ENCODE results near the gene PEG3. TPM values are rescaled to one million over a fixed set of nuclear protein-coding genes. Genes with fewer than 3 reads are reported as not detected.
"Not testable (repeated sequence)": the region's sequence is repeated elsewhere in the genome, so short reads cannot be mapped to it uniquely, and the experiment has no call there.

The PEG3 gene
- total and polyA plus RNA-seq, 2 experiments from 2014 or later, result not detected

GRCh38 chr19:56858026-56858425 is 17.5 kb upstream of the PEG3 start:
- WGBS (ENCODE audit: low lambda C conversion rate, missing lambda C conversion rate), result 75% methylated on average over 4 of the region's 4 CpGs
- no peaks in the 10 kb centered on the region for H3K27me3 ChIP-seq
- no peak overlapping the region for H3K27ac ChIP-seq
- no peaks in the 10 kb centered on the region for H3K79me2 ChIP-seq
- no peaks in the 10 kb centered on the region for H3K36me3 ChIP-seq (replicated peaks; ENCODE audit: insufficient read depth, low read depth)
- no peaks in the 10 kb centered on the region for H3K4me1 ChIP-seq (ENCODE audit: insufficient read depth)
- peaks cover 4% of the 10 kb centered on the region for H3K9me3 ChIP-seq (ENCODE audit: low read depth)
- no peak for DNase-seq (ENCODE audit: low spot score)
- no peaks in the 10 kb centered on the region for H3K9me2 ChIP-seq (replicated peaks; ENCODE audit: insufficient read depth)
- H3K4me2 ChIP-seq, result no peak overlapping the region
- no peak overlapping the region for H3K4me3 ChIP-seq
- H2AFZ ChIP-seq, result no peak overlapping the region
- H4K20me1 ChIP-seq (ENCODE audit: insufficient read depth, poor library complexity, severe bottlenecking), result no peaks in the 10 kb centered on the region
- TF ChIP-seq EZH2phosphoT487 (IDR thresholded peaks at IDR 0.05; ENCODE audit: low read depth, severe bottlenecking, unreplicated experiment), result no peak
- TF ChIP-seq CTCF (IDR thresholded peaks at IDR 0.05; ENCODE audit: poor library complexity), result no peak
- no peak for TF ChIP-seq EZH2 (IDR thresholded peaks at IDR 0.05; ENCODE audit: borderline replicate concordance)

- Histone ChIP-seq H3K27ac (no peak overlapping the region), H3K4me3 (no peak overlapping the region), H4K20me1 (ENCODE audit: insufficient read depth, poor library complexity, severe bottlenecking) (no peaks in the 10 kb centered on the region), H3K9me2 (replicated peaks; ENCODE audit: insufficient read depth) (no peaks in the 10 kb centered on the region), H3K36me3 (replicated peaks; ENCODE audit: insufficient read depth, low read depth) (no peaks in the 10 kb centered on the region), H2AFZ (no peak overlapping the region), H3K9me3 (ENCODE audit: low read depth) (peaks cover 4% of the 10 kb centered on the region), H3K4me1 (ENCODE audit: insufficient read depth) (no peaks in the 10 kb centered on the region), H3K79me2 (no peaks in the 10 kb centered on the region), H3K27me3 (no peaks in the 10 kb centered on the region), H3K4me2 (no peak overlapping the region)
- 53% methylated on average over 3 of the region's 3 CpGs for WGBS (ENCODE audit: low lambda C conversion rate, missing lambda C conversion rate)
- TF ChIP-seq EZH2phosphoT487 (IDR thresholded peaks at IDR 0.05; ENCODE audit: low read depth, severe bottlenecking, unreplicated experiment), result no peak
- no peak for TF ChIP-seq CTCF (IDR thresholded peaks at IDR 0.05; ENCODE audit: poor library complexity)
- TF ChIP-seq EZH2 (IDR thresholded peaks at IDR 0.05; ENCODE audit: borderline replicate concordance), result no peak
- no peak for DNase-seq (ENCODE audit: low spot score)
Measured at GRCh38 chr19:56856822-56857221, 16.3 kb upstream of the PEG3 start.

- not testable (repeated sequence) for H3K4me2 ChIP-seq; H3K27ac ChIP-seq; H4K20me1 ChIP-seq (ENCODE audit: insufficient read depth, poor library complexity, severe bottlenecking); H2AFZ ChIP-seq; H3K79me2 ChIP-seq; H3K27me3 ChIP-seq; H3K36me3 ChIP-seq (replicated peaks; ENCODE audit: insufficient read depth, low read depth); DNase-seq (ENCODE audit: low spot score); H3K4me3 ChIP-seq; H3K9me2 ChIP-seq (replicated peaks; ENCODE audit: insufficient read depth); H3K4me1 ChIP-seq (ENCODE audit: insufficient read depth); H3K9me3 ChIP-seq (ENCODE audit: low read depth)
- WGBS (ENCODE audit: low lambda C conversion rate, missing lambda C conversion rate), result 69% methylated on average over 2 of the region's 2 CpGs
Measured at GRCh38 chr19:56852361-56852760, 11.8 kb upstream of the PEG3 start.

- WGBS (ENCODE audit: low lambda C conversion rate, missing lambda C conversion rate), result 75% methylated on average over 4 of the region's 4 CpGs
- no peak for TF ChIP-seq EZH2 (IDR thresholded peaks at IDR 0.05; ENCODE audit: borderline replicate concordance)
- no peak for TF ChIP-seq CTCF (IDR thresholded peaks at IDR 0.05; ENCODE audit: poor library complexity)
- no peak for TF ChIP-seq EZH2phosphoT487 (IDR thresholded peaks at IDR 0.05; ENCODE audit: low read depth, severe bottlenecking, unreplicated experiment)
Measured at GRCh38 chr19:56848166-56848565, 7.6 kb upstream of the PEG3 start.

More at GRCh38 chr19:56848166-56848565, 7.6 kb upstream of the PEG3 start:
- no peak overlapping the region for H3K27ac ChIP-seq
- no peaks in the 10 kb centered on the region for H3K9me3 ChIP-seq (ENCODE audit: low read depth)
- H4K20me1 ChIP-seq (ENCODE audit: insufficient read depth, poor library complexity, severe bottlenecking), result no peaks in the 10 kb centered on the region
- no peaks in the 10 kb centered on the region for H3K27me3 ChIP-seq
- H3K4me3 ChIP-seq, result no peak overlapping the region
- H3K4me2 ChIP-seq, result no peak overlapping the region
- no peak overlapping the region for H2AFZ ChIP-seq
- no peaks in the 10 kb centered on the region for H3K36me3 ChIP-seq (replicated peaks; ENCODE audit: insufficient read depth, low read depth)
- H3K4me1 ChIP-seq (ENCODE audit: insufficient read depth), result no peaks in the 10 kb centered on the region
- no peaks in the 10 kb centered on the region for H3K79me2 ChIP-seq
- DNase-seq (ENCODE audit: low spot score), result no peak
- no peaks in the 10 kb centered on the region for H3K9me2 ChIP-seq (replicated peaks; ENCODE audit: insufficient read depth)
